ENCODE results near the gene SAFB. TPM values are rescaled to one million over a fixed set of nuclear protein-coding genes. Genes with fewer than 3 reads are reported as not detected.

Gene SAFB
- 10 to 100 TPM; 34.3 to 49.7 (median 46.9) TPM for polyA plus RNA-seq

GRCh38 chr19:5622465-5623396 lies at the start of gene SAFB, which contains the start of gene SAFB2:
Gene SAFB, plus strand, starts transcription at chr19:5623083. Its CDS starts 123 bp downstream, at chr19:5623206.
Gene SAFB2, minus strand, starts transcription at chr19:5622776. Its CDS starts 61 bp downstream, at chr19:5622715.
- 0 to 1% (median 0%) methylated on average over 101 to 116 of the region's 116 CpGs for WGBS, 3 donors
- H3K27ac ChIP-seq (ENCODE audit: low read depth, low read length): peak within 1 kb of the TSS; percentile 86

DNA sequence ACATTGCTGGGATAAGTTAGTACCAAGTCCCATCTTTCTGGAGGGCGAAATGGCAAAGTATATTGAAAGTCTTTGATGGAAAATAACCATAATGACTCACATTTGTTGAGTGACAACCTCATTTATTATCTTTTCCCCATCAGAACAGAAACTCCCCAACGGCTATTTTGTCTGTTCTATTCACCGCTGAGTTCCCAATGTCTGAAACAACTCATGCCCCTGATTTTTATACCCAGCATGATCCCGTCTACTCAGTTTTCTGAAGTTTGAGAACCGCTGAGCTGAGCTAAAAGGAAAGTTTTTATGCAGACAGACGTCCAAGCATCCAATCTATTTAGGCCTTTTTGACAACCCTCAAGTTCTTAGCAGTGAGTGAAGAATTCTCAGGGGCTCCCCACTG lies 47.3 kb upstream of the SAFB start:
- 88 to 93% (median 91%) methylated on average over 6 of the region's 6 CpGs for WGBS, 3 donors
- H3K27ac ChIP-seq (ENCODE audit: low read depth, low read length): no peak overlapping the region

DNA sequence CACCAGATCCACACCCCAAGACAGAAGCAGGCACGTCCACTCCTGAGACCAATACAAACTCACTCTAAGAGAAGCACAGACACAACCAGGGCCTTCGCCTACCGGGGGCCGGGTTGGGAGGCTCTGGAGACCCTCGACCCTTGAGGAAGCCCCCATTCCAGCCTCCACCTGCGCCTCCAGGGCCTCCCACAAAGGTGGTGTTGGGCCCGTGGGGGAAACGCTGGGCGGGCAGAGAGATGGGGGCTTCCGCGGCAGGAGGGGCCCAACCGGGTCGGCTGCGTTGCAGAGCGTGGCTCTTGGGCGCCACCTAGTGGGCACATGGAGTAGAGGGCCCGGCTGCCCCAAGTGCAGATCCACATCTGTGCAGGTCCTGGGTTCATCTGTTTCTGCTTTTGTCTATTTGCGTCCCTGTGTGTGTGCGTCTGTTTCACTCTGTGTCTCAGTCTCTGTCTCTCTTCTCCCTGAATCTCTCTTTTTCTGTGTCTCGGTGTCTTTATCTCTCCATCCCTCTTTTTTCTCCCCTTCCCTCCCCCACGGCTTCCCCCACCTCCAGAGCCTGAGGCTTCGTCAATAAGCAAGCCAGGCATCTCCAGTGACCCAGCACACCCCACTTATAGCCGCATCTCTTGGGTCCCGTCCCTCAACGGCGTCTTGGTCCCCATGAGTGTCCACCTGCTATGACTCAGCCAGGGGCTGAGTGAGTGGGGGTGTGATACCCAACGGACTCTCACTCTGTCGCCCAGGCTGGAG lies 44.6 kb upstream of the SAFB start:
- no peak overlapping the region for H3K27ac ChIP-seq (ENCODE audit: low read depth, low read length)
- WGBS, 3 donors: 19 to 26% (median 24%) methylated on average over 28 of the region's 28 CpGs

DNA sequence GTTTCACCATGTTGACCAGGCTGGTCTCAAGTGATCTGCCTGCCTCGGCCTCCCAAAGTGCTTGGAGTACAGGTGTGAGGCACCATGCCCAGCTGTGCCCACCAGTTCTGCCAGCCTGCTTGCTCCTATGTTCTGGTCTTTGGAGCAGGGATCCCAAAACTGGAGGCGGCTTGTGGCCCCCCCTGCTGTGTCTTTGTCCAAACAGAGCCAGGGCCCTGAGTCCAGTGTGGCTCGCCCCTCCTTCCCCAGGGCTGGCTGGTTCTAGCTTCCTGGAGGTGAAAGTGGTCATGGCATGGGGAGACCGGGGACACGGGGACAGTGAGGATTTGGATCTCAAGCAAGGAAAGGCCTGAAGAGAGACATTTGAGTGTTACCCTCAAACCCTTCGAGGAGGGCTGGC lies 43.6 kb upstream of the SAFB start:
- no peak overlapping the region for H3K27ac ChIP-seq (ENCODE audit: low read depth, low read length)
- 90 to 98% (median 97%) methylated on average over 6 of the region's 6 CpGs for whole genome bisulfite sequencing, 3 donors

DNA sequence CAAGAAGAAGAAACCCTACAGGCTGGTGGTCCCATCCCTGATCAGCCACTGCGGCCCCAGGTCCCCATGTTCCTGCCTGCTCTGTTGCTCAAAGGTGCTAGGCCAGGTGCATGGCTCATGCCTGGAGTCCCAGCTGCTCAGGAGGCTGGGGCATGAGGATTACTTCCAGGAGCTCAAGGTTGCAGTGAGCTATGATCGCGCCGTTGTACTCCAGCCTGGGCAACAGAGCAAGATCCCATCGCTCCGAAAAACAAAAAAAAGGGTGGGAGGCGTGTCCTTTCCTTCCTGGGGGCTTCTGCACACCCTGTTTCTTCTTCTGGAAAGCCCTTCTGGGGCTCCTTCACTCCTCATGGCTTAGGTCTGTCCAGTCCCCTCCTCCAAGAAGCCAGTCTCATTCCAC lies 43.2 kb upstream of the SAFB start:
- H3K27ac ChIP-seq (ENCODE audit: low read depth, low read length): no peak overlapping the region
- WGBS, 3 donors: 96 to 98% (median 97%) methylated on average over 7 of the region's 7 CpGs

- no peak overlapping the region for H3K27ac ChIP-seq (ENCODE audit: low read depth, low read length)
- 55 to 60% (median 56%) methylated on average over 12 of the region's 12 CpGs for WGBS, 3 donors
Measured at GRCh38 chr19:5580161-5580571, 42.7 kb upstream of the SAFB start.

DNA sequence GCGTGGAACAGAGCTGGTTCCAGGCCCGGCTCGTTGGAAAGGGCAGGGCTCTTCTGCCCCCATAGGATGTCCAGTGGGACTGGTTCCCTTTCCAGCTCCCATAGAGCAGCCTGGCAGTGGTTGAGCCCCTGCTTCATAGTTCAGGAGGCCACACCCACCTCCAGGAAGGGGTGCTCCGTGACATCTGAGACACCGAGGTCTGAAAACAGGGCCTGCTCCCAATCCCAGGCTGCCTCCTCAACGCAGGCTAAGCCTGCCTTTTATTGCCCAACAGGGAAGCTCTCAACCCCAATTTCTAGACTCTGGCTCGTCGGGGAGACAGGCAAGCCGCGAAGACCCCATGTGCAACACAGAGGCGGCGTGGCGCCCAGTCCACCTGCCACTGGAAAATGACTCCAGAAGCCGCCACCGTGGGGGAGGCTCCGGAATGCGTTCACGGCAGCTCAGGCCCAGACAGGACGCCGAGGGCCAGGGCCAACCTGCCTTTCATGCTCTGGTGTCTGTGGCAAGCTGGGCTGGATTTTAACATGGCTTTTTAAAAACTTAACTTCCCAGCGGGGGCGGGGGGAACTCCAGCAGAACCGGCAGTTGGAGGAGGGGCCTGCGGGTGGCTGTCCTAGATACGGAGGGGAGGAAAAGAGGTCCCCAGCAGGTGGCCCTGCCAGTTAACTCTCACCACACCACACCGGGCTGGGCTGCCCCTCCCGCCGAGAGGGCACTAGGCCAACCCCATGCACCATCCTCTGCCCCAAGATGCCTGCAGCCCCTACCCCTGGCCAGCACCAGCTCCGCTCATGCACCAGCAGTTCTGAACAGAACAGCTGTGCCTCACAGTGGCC lies 37.2 kb upstream of the SAFB start:
- H3K27ac ChIP-seq (ENCODE audit: low read depth, low read length): no peak overlapping the region
- 36 to 55% (median 38%) methylated on average over 28 to 29 of the region's 29 CpGs for WGBS, 3 donors

GRCh38 chr19:5586300-5587070 lies 36.4 kb upstream of the SAFB start:
- WGBS, 3 donors: 77 to 83% (median 78%) methylated on average over 26 of the region's 26 CpGs
- no peak overlapping the region for H3K27ac ChIP-seq (ENCODE audit: low read depth, low read length)

DNA sequence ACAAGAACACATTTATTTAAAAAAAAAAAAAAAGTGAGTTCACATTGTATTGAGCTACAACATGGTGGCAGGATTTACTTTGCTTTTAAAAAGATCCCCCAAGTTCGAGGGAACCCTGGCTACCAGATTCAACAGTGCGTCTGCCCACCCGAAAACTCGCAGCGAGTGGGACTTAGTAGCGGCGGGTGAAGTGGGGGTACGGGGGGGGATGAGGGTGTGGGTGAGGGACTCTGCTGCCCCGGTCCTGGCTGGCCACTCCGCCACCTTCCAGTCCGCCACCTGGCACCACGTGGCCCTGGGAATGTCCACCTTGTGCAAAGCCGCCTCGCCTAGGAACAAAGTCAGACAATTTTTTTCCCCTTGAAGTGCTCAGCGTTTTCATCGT lies 35.8 kb upstream of the SAFB start:
- H3K27ac ChIP-seq (ENCODE audit: low read depth, low read length): no peak overlapping the region

DNA sequence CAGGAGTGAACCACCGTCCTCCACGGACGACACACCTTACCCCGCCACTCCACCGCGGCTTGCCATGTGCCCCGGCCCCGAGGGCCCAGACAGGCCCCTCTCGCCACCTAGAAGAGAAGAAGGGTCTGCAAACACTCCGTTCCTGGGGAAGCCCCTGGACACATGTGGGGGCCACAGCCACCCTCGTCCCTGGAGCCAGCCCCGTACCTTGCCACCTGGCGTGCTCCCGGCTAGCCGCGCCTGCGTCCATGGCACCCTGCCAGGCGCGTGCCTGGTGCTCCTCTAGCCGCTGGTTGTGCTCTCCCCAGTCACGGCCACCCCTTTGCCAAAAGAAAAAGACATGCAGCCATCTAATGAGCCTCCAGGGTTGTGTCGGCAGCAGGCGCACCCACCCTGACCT lies 35.2 kb upstream of the SAFB start:
- 70 to 93% (median 88%) methylated on average over 22 to 23 of the region's 23 CpGs for WGBS, 3 donors
- no peak overlapping the region for H3K27ac ChIP-seq (ENCODE audit: low read depth, low read length)

More for the DNA sequence above, 35.8 kb upstream of the SAFB start:
- 90 to 95% (median 94%) methylated on average over 16 of the region's 16 CpGs for WGBS, 3 donors

- H3K27ac ChIP-seq (ENCODE audit: low read depth, low read length): no peak overlapping the region
- WGBS, 3 donors: 85 to 95% (median 87%) methylated on average over 10 of the region's 10 CpGs
Measured at GRCh38 chr19:5588441-5588840, 34.4 kb upstream of the SAFB start.

DNA sequence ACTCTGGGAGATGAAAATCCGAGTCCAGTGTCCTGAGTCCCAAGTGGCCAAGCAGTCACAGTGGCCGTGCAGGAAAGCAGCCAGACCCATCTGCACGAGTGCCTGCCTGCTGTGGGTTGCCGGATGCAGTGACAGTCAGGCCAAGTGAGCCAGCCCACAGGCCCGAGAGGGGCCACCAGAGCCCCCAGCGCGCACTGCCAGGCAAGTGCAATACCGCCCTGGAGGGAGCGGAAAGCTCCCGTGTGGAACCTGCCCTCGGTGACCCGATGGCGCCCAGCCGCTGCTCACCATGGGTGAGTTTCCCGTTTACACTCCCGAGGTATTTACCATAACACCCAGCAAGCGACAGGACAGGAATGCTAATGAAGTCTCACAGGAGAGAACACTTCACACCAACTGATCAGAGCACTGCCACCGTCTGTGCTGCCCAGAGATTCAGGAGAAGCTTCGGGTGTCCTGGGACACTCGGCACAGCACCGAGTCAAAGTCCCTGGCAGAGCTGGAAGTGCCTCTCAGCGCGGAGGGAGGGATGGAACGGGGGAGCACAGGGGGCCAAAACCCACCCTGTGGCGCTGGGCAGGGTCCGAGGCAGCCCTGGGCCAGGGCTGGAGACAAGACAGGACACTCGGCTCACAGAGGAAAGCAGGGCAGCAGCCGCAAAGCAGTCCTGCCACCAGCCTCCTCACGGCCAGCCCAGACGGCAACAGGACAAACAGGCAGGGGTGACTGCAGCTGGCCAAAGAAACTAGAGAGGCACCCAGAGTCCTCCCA lies 33.8 kb upstream of the SAFB start:
- 83 to 84% (median 84%) methylated on average over 30 of the region's 30 CpGs for WGBS, 3 donors
- no peak overlapping the region for H3K27ac ChIP-seq (ENCODE audit: low read depth, low read length)

DNA sequence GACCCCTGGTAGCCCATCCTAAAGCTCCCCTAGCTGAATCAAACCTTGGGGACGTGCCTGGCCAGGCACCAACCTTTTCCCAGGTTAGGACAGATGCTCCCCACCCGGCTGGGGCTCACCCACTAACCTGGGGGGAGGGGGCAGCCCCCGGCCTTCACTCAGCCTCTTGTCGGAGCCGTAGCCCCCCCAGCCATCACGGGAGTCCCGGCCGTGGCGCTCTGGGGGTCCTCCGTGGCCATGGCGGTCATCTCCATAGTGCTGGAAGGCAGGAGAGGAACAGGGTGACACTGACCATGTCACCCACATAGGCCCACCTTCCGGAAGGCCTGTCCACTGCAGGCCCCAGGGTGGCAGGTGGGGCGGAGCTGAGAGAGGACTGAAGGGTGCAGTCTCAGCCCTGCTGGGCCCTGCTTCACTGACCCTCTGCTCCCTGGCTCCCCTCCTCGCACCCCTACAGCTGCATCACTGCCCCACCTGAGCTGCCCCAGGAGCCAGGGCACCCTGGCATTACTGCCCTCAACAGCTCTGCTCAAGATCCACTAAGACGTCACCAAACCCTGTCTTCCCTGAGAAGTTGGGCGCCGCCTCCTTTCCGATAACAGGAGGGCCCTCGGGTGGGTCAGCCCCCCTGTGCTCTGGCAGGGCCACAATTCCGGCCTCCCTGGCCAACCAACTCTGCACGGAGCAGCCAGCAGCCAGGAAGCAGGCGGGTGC lies 32.6 kb upstream of the SAFB start:
- no peak overlapping the region for H3K27ac ChIP-seq (ENCODE audit: low read depth, low read length)
- 90 to 93% (median 92%) methylated on average over 22 of the region's 22 CpGs for WGBS, 3 donors

DNA sequence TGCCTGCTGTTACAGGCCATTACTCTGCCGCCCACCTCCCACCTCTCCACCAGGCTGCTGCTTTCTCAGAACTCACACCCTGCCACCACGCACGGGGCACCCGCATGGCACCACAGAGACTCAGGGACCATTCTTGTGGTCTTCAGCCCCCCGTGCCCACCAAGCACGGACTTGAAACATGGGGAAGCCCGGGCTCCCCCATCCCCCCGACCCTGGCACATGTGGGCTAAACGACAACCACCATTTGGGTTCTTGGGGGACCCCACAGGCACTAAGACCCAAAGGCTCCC lies 32.1 kb upstream of the SAFB start:
- WGBS, 3 donors: 92 to 95% (median 93%) methylated on average over 9 of the region's 9 CpGs

GRCh38 chr19:5591476-5591875 lies 31.4 kb upstream of the SAFB start:
- 91 to 95% (median 92%) methylated on average over 17 of the region's 17 CpGs for WGBS, 3 donors

More for the DNA sequence above, 32.1 kb upstream of the SAFB start:
- H3K27ac ChIP-seq (ENCODE audit: low read depth, low read length): no peak overlapping the region

GRCh38 chr19:5592531-5593342 lies 30.1 kb upstream of the SAFB start:
- H3K27ac ChIP-seq (ENCODE audit: low read depth, low read length): no peak overlapping the region
- WGBS, 3 donors: 84 to 91% (median 88%) methylated on average over 24 of the region's 24 CpGs

More at GRCh38 chr19:5591476-5591875, 31.4 kb upstream of the SAFB start:
- no peak overlapping the region for H3K27ac ChIP-seq (ENCODE audit: low read depth, low read length)
